Stimulated activated CD8-positive, alpha-beta memory T cell treated with anti-CD3 and anti-CD28 coated beads, Interleukin-4, amount 100 ng/mL, for 1 hour (primary cell): Measurements from ENCODE around the gene CWC27.
"Not testable (repeated sequence)": the region's sequence is repeated elsewhere in the genome, so short reads cannot be mapped to it uniquely, and the experiment has no call there.

Source experiments
- DNase-seq, 2 donors: peaks; one replicate each; pipeline ENCODE4 v3.0.0-alpha.2; 2020; ENCODE audit warnings: low read depth in 2 of 2, low spot score in 1 of 2

CWC27 gene

DNA sequence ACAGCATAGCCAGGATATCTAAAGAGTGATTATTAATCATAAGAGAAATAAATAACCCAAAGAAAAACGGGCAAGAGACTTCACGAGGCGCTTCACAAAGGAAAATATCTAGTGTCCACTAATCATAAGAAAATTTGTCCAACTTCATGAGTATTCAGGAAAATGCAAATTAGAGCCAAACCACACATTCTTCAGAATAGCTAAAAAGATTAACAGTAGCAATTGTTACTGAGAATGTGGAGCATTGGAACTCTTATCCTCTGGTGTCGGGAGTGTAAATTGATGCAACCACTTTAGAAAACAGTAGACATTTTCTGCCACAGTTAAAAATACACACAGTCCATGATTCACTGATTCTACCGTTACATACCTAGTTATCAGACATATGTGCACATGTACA, 145.7 kb downstream of the CWC27 start:
- no peak for DNase-seq

- DNase-seq, result no peak
Measured at GRCh38 chr5:64918083-64918482, 149.4 kb downstream of the CWC27 start.

- DNase-seq, result no peak
Measured at GRCh38 chr5:64921386-64921785, 152.7 kb downstream of the CWC27 start.

- DNase-seq, result no peak
Measured at GRCh38 chr5:64923151-64923685, 154.5 kb downstream of the CWC27 start.

GRCh38 chr5:64925123-64925522, 156.4 kb downstream of the CWC27 start:
- DNase-seq, result no peak

DNA sequence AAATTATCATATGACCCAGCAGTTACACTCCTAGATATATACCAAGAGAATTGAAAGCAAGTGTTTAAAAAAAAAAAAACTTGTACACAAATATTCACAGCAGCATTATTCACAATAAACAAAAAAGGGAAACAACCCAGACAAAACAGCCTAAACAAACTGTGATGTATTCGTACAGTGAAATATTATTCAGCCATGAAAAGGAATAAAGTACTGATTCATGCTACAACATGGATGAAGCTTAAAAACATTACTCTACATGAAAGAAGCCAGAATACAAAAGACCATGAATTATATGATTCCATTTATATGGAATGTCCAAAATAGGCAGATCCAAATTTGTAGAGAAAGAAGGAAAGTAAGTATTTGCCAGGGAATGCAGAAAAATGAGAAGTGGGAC, 161.1 kb downstream of the CWC27 start:
- no peak for DNase-seq

GRCh38 chr5:64930672-64931318, 162.1 kb downstream of the CWC27 start:
- DNase-seq, result no peak

DNA sequence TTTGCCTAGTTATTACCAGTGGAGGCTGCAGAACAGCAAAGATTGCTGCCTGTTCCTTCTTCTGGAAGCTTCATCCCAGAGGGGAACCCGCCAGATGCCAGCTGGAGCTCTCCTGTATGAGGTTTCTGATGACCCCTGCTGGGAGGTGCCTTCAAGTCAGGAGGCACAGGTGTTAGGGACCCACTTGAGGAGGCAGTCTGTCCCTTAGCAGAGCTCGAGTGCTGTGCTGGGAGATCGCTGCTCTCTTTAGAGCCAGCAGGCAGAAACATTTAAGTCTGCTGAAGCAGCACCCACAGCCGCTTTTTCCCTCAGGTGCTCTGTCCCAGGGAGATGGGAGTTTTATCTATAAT, 170.7 kb downstream of the CWC27 start:
- not testable (repeated sequence) for DNase-seq

GRCh38 chr5:64939772-64940510, 171.2 kb downstream of the CWC27 start:
- no peak for DNase-seq

- no peak for DNase-seq
Measured at GRCh38 chr5:64942460-64942859, 173.7 kb downstream of the CWC27 start.

GRCh38 chr5:64944868-64945267, 176.1 kb downstream of the CWC27 start:
- no peak for DNase-seq

GRCh38 chr5:64947031-64947430, 178.3 kb downstream of the CWC27 start:
- no peak for DNase-seq

DNA sequence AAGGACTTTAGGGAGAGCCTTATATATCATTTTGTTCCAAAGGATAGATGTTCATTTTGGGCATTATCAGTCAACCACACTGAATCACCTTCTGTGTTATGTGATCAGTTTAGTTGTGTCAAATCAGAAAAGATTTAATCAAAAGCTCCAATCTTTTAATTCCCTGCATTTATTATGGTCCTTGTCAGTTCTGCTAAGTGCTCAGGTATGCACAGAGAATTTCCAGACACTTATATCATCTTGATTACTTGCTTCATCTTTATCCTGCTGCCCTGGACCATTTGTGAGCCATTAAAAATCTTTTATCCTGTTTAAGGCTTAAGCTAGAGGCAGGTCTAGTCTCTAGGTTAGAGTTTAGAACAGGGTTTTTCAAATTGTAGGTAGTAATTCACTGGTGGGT, 179.1 kb downstream of the CWC27 start:
- no peak for DNase-seq

DNA sequence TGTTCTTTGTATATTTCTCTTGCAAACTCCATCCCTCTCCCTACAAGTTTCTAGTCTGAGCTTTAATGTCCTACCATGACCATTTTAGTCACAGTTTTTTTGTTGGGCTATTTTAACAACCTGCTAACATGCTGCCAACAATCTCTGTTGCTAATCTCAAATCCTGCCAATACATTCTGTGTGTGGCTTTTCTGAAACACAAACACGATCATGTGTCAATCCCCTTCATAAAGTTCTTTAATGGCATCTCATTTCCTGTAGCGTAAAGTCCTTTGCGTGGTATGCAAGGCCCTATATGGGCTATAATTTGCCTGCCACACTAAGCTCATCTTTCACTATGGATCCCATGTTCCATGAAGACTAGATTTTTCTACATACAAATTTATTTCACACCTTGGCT, 180.6 kb downstream of the CWC27 start:
- DNase-seq, result no peak

GRCh38 chr5:64952951-64953673, 184.4 kb downstream of the CWC27 start:
- DNase-seq, result no peak

DNA sequence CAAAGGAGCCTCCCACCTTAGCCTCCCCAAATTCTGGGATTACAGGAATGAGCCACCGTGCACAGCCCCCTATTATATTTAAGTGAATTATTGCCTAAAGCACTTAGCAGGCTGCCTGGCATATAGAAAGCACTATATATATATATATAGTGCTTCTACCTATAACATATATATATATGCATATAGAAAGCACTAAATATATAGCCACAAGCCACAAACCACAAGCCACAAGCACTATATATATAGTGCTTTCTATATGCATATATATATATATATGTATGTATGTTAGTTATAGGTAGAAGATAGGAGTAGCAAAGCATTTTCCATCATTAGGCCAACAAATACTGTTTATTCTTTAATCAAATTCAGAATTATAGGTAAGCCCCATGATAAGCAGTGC, 185.8 kb downstream of the CWC27 start:
- DNase-seq, result no peak

GRCh38 chr5:64958757-64959391, 190.1 kb downstream of the CWC27 start:
- DNase-seq, result no peak

DNA sequence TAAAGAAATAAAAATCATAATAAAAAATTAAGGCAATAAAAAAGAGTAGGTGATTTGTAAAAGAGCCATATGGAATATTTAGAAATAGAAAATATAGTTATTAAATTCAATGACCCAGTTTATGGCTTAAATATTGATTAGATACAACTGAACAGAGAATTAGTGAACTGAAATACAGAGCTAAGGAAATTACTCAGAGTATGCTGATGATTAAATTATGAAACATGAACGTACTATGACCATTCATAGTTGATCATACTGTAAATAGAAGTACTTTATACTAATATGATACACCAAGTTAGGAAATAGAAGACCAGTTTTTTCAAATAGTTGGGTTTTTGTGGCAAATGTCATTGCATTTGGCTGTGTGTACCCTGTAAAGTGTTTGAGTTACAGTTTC, 194.5 kb downstream of the CWC27 start:
- DNase-seq, result no peak

- no peak for DNase-seq
Measured at GRCh38 chr5:64968591-64969110, 199.9 kb downstream of the CWC27 start.

GRCh38 chr5:64969578-64969977, 200.8 kb downstream of the CWC27 start:
- DNase-seq, result no peak

GRCh38 chr5:64971513-64971912, 202.8 kb downstream of the CWC27 start:
- DNase-seq, result no peak
